Measurements from ENCODE around the gene ATPAF2. TPM values are rescaled to one million over a fixed set of nuclear protein-coding genes. Genes with fewer than 3 reads are reported as not detected.

ATPAF2 gene
- total RNA-seq, 1 experiment from 2014 or later, result 46.1 TPM

- peaks cover 25% of the 10 kb centered on the region for H3K79me2 ChIP-seq (ENCODE audit: insufficient read depth, low read length)
Observed at GRCh38 chr17:18037486-18037885, 1.5 kb downstream of the ATPAF2 start.

More at GRCh38 chr17:18037486-18037885, 1.5 kb downstream of the ATPAF2 start:
- Histone ChIP-seq H3K36me3 (ENCODE audit: control insufficient read depth in 1 of 2, insufficient read depth in 2 of 2, low read length in 2 of 2) (no peaks in the 10 kb centered on the region), H3K9me3 (ENCODE audit: control insufficient read depth in 1 of 2, insufficient read depth in 1 of 2, low read depth in 1 of 2, low read length in 2 of 2) (no peaks in the 10 kb centered on the region), H3K27ac (ENCODE audit: low read depth, low read length) (no peak overlapping the region), H3K9me2 (ENCODE audit: insufficient read depth) (no peaks in the 10 kb centered on the region), H3K9ac (ENCODE audit: low read length) (no peak overlapping the region), H3K4me1 (ENCODE audit: control insufficient read depth in 1 of 2, insufficient read depth in 2 of 2, low read length in 2 of 2) (peaks cover 6 to 29% of the 10 kb centered on the region in 2 experiments; a peak in 3 of 4 replicates), H3K4me3 (replicated peaks in 1 of 2; ENCODE audit: low read depth in 1 of 2, low read length in 2 of 2) (peak overlapping the region; percentile 84 to 85; a peak in 3 of 4 replicates), H2AFZ (ENCODE audit: low read depth, low read length, poor library complexity, severe bottlenecking) (no peak overlapping the region), H3K27me3 (ENCODE audit: insufficient read depth, low read length) (no peaks in the 10 kb centered on the region), H3K4me2 (ENCODE audit: low read length) (peak overlapping the region; percentile 96), H4K20me1 (ENCODE audit: insufficient read depth) (no peaks in the 10 kb centered on the region)
- ATAC-seq (no peak), DNase-seq (ENCODE audit: low read depth, low spot score) (no peak)
- POLR2A ChIA-PET, result no interaction called here
- CTCF ChIA-PET, result no interaction called here
- RAD21 ChIA-PET (ENCODE audit: low non-redundant PET in 1 of 2, low total read pairs in 2 of 2, uncharacterized antibody in 2 of 2, unreplicated experiment in 2 of 2), result no interaction called here
- BruUV-seq (replicated peaks), result no TSS peak
- no peak for TF ChIP-seq ZFX (IDR thresholded peaks at IDR 0.05)
- no peak for TF ChIP-seq CBX3 (IDR thresholded peaks at IDR 0.05; ENCODE audit: low read depth)
- TF ChIP-seq, protein P1, sequence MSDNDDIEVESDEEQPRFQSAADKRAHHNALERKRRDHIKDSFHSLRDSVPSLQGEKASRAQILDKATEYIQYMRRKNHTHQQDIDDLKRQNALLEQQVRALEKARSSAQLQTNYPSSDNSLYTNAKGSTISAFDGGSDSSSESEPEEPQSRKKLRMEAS (IDR thresholded peaks at IDR 0.05), result no peak
- TF ChIP-seq SRF (IDR thresholded peaks at IDR 0.05; ENCODE audit: low read depth), result no peak
- TF ChIP-seq ZNF274 (IDR thresholded peaks at IDR 0.05; ENCODE audit: low read depth, low read length), result no peak
- no peak for TF ChIP-seq EZH2 (IDR thresholded peaks at IDR 0.05)
- TF ChIP-seq SP1 (IDR thresholded peaks at IDR 0.05; ENCODE audit: low read depth), result no peak
- no peak for TF ChIP-seq EGR1 (IDR thresholded peaks at IDR 0.05; ENCODE audit: low read depth)
- TF ChIP-seq EZH2phosphoT487 (IDR thresholded peaks at IDR 0.05; ENCODE audit: borderline replicate concordance), result no peak
- TF ChIP-seq RAD21 (IDR thresholded peaks at IDR 0.05; ENCODE audit: low read depth), result no peak
- TF ChIP-seq ATF3 (IDR thresholded peaks at IDR 0.05), result no peak
- TF ChIP-seq, protein P2, sequence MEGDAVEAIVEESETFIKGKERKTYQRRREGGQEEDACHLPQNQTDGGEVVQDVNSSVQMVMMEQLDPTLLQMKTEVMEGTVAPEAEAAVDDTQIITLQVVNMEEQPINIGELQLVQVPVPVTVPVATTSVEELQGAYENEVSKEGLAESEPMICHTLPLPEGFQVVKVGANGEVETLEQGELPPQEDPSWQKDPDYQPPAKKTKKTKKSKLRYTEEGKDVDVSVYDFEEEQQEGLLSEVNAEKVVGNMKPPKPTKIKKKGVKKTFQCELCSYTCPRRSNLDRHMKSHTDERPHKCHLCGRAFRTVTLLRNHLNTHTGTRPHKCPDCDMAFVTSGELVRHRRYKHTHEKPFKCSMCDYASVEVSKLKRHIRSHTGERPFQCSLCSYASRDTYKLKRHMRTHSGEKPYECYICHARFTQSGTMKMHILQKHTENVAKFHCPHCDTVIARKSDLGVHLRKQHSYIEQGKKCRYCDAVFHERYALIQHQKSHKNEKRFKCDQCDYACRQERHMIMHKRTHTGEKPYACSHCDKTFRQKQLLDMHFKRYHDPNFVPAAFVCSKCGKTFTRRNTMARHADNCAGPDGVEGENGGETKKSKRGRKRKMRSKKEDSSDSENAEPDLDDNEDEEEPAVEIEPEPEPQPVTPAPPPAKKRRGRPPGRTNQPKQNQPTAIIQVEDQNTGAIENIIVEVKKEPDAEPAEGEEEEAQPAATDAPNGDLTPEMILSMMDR (IDR thresholded peaks at IDR 0.05 in 2 of 3, conservative IDR thresholded peaks at IDR 0.05 in 1 of 3; ENCODE audit: borderline replicate concordance in 1 of 3, insufficient read depth in 1 of 3, low read depth in 2 of 3, low read length in 2 of 3), result no peak
- TF ChIP-seq YY1 (IDR thresholded peaks at IDR 0.05; ENCODE audit: extremely low read depth, insufficient replicate concordance, low read depth, low read length), result no peak
- no peak for TF ChIP-seq SIN3A (IDR thresholded peaks at IDR 0.05; ENCODE audit: low read depth)
- intact Hi-C loops (cut with micrococcal nuclease), result loop anchor here (5.0 to 10.0 kb wide), 3 partner anchors 45 to 683 kb away; partner anchors contain the start of gene RAI1
